OCI-LY1 (cell line): ENCODE measurements around the gene PRKCA.

Experiments used
- H2AFZ ChIP-seq: fragments of 200-600 bp; sonication (generic), shearing (Covaris generic); 2 replicates; pipeline ENCODE4 v1.6.0; 2014; ENCODE audit warnings: antibody characterized with exemption, mild to moderate bottlenecking, low read length
- H3F3A ChIP-seq: fragments of 200-600 bp; sonication (generic), shearing (Covaris generic); 2 replicates; pipeline ENCODE4 v1.6.0; 2014; ENCODE audit warnings: mild to moderate bottlenecking, antibody characterized with exemption, low read length, moderate library complexity; ENCODE audit not compliant: insufficient read depth
- H3K27ac ChIP-seq: fragments of 200-600 bp; sonication (generic); 2 replicates; pipeline ENCODE4 v1.5.1; 2014; ENCODE audit warnings: low read length, mixed run types, mild to moderate bottlenecking, low read depth; ENCODE audit not compliant: poor library complexity, severe bottlenecking
- H3K27me3 ChIP-seq: fragments of 200-600 bp; sonication (generic); 2 replicates; pipeline ENCODE4 v1.6.0; 2014; ENCODE audit warnings: antibody characterized with exemption, mild to moderate bottlenecking, low read length, moderate library complexity; ENCODE audit not compliant: insufficient read depth
- H3K36me3 ChIP-seq: fragments of 200-600 bp; sonication (generic); 2 replicates; pipeline ENCODE4 v1.6.1; 2014; ENCODE audit warnings: mild to moderate bottlenecking, antibody characterized with exemption, low read length, moderate library complexity, mixed read lengths; ENCODE audit not compliant: insufficient read depth
- H3K4me1 ChIP-seq: fragments of 200-600 bp; sonication (generic); 2 replicates; pipeline ENCODE4 v1.5.1; 2014; ENCODE audit warnings: mild to moderate bottlenecking, low read length, moderate library complexity; ENCODE audit not compliant: insufficient read depth, severe bottlenecking
- H3K4me2 ChIP-seq: fragments of 200-600 bp; sonication (generic), shearing (Covaris generic); 2 replicates; pipeline ENCODE4 v1.6.1; 2014; ENCODE audit warnings: low read length
- H3K4me3 ChIP-seq: fragments of 200-600 bp; sonication (generic); 2 replicates; pipeline ENCODE4 v1.5.1; 2014; ENCODE audit warnings: low read length, low read depth, mild to moderate bottlenecking, mixed read lengths; ENCODE audit not compliant: poor library complexity, severe bottlenecking
- H3K79me2 ChIP-seq: fragments of 200-600 bp; shearing (Covaris generic); 2 replicates; pipeline ENCODE4 v1.6.1; 2016; ENCODE audit warnings: mixed run types, low read length, mixed read lengths; ENCODE audit not compliant: insufficient read depth
- H3K9ac ChIP-seq: fragments of 200-600 bp; sonication (generic), shearing (Covaris generic); 2 replicates; pipeline ENCODE4 v1.6.1; 2014; ENCODE audit warnings: mild to moderate bottlenecking, low read length, mixed read lengths
- H3K9me2 ChIP-seq: fragments of 200-600 bp; sonication (generic), shearing (Covaris generic); 2 replicates; pipeline ENCODE4 v1.6.1; 2014; ENCODE audit warnings: low read depth, mild to moderate bottlenecking, low read length, mixed read lengths
- H3K9me3 ChIP-seq: fragments of 200-600 bp; shearing (Covaris generic); 2 replicates; pipeline ENCODE4 v1.6.1; 2014; ENCODE audit warnings: low read length, mixed read lengths
- H4K20me1 ChIP-seq: fragments of 200-600 bp; sonication (generic), shearing (Covaris generic); 2 replicates; pipeline ENCODE4 v1.6.0; 2016; ENCODE audit warnings: mild to moderate bottlenecking, low read length; ENCODE audit not compliant: insufficient read depth
- EZH2 ChIP-seq: fragments of 200-600 bp; sonication (generic), shearing (Covaris generic); IDR thresholded peaks from 2 replicates; pipeline ENCODE4 v1.8.0; 2017; ENCODE audit warnings: borderline replicate concordance, mixed run types, mild to moderate bottlenecking, antibody characterized with exemption, low read length, moderate library complexity, mixed read lengths
- TF ChIP-seq, protein P1 (sequence below): fragments of 200-600 bp; sonication (generic), shearing (Covaris generic); IDR thresholded peaks from 2 replicates; pipeline ENCODE4 v1.5.1; 2017; ENCODE audit warnings: mild to moderate bottlenecking, antibody characterized with exemption, low read length, moderate library complexity, mixed read lengths

Gene PRKCA

DNA sequence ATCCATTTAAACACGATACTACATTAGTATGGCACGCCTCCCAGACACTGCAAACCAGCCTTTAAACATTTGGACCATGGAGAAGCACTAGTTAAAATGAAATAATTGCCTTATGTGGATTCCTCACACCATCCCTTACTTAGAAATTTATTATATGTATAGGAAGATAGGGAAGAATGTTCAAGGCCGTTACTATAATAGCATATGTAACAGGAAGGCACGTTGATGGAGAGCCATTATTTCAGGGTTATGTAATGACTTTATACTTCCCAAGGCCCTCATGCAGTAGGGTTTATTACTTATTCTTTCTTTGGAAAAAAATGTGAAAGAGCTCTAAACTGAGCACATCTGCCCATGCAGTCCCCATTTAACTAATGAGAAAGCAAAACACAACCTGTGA, 435.9 kb downstream of the PRKCA start:
- Histone ChIP-seq H3K4me3 (no peak overlapping the region), H3K4me2 (no peak overlapping the region), H3F3A (no peaks in the 10 kb centered on the region), H2AFZ (no peak overlapping the region), H3K27me3 (no peaks in the 10 kb centered on the region), H3K36me3 (peaks cover 51% of the 10 kb centered on the region), H3K79me2 (no peaks in the 10 kb centered on the region), H3K9me2 (no peaks in the 10 kb centered on the region), H3K9me3 (no peaks in the 10 kb centered on the region), H4K20me1 (no peaks in the 10 kb centered on the region), H3K4me1 (no peaks in the 10 kb centered on the region), H3K27ac (no peak overlapping the region), H3K9ac (no peak overlapping the region)
- TF ChIP-seq EZH2 = no peak
- TF ChIP-seq, protein P1, sequence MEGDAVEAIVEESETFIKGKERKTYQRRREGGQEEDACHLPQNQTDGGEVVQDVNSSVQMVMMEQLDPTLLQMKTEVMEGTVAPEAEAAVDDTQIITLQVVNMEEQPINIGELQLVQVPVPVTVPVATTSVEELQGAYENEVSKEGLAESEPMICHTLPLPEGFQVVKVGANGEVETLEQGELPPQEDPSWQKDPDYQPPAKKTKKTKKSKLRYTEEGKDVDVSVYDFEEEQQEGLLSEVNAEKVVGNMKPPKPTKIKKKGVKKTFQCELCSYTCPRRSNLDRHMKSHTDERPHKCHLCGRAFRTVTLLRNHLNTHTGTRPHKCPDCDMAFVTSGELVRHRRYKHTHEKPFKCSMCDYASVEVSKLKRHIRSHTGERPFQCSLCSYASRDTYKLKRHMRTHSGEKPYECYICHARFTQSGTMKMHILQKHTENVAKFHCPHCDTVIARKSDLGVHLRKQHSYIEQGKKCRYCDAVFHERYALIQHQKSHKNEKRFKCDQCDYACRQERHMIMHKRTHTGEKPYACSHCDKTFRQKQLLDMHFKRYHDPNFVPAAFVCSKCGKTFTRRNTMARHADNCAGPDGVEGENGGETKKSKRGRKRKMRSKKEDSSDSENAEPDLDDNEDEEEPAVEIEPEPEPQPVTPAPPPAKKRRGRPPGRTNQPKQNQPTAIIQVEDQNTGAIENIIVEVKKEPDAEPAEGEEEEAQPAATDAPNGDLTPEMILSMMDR = no peak

DNA sequence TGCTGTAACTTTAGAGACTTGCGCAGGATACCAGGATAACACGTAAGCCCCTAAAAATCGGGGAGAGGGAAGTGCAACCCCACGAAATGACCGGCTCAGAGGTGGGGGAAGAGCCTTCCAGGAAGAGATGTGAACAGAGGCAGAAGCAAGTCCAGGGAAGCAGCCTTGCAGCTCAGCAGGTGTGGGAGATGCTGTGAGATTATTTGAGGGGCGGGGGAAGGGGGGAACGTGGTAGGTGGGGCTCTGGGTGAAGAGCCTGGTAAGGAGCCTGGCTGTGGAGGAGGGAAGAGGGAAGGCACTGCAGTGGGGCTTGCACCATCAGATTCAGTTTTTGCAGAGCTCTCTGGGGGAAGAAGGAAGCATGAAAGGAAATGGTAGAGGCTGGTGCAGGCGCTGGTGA, 437.1 kb downstream of the PRKCA start:
- peaks cover 47% of the 10 kb centered on the region for H3K36me3 ChIP-seq

DNA sequence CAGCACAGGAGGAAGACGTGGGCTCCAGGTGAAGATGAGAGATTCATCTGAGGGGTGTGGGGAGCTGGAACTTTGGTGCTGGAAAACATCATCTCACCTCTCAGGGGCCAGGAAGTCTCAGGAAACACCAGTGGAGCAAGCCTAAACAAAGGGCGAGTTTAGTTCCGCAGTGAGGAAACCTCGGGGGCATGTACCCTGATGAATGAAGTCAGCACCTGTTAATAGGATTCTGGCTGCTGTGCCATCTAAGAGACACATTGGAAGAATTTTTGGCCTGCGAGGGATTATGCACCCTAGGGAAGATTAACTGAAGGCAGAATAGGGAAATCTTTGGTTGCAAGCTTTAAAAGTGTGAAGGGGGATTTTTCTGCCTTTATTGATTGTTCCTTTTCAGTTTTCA, 437.8 kb downstream of the PRKCA start:
- Histone ChIP-seq H3K9ac (no peak overlapping the region), H3K9me2 (no peaks in the 10 kb centered on the region), H3K9me3 (no peaks in the 10 kb centered on the region), H3F3A (no peaks in the 10 kb centered on the region), H3K4me3 (no peak overlapping the region), H4K20me1 (no peaks in the 10 kb centered on the region), H3K27ac (no peak overlapping the region), H3K4me1 (no peaks in the 10 kb centered on the region), H3K4me2 (no peak overlapping the region), H3K27me3 (no peaks in the 10 kb centered on the region), H3K36me3 (peaks cover 45% of the 10 kb centered on the region), H3K79me2 (no peaks in the 10 kb centered on the region), H2AFZ (no peak overlapping the region)
- TF ChIP-seq EZH2 = no peak
- TF ChIP-seq, protein P1 = no peak

More for the DNA sequence above, 437.1 kb downstream of the PRKCA start:
- H3K9me2 ChIP-seq = no peaks in the 10 kb centered on the region
- no peaks in the 10 kb centered on the region for H3K27me3 ChIP-seq
- no peak overlapping the region for H3K4me2 ChIP-seq
- H2AFZ ChIP-seq = no peak overlapping the region
- no peaks in the 10 kb centered on the region for H3K79me2 ChIP-seq
- no peak overlapping the region for H3K9ac ChIP-seq
- H4K20me1 ChIP-seq = no peaks in the 10 kb centered on the region
- no peaks in the 10 kb centered on the region for H3K4me1 ChIP-seq
- no peak overlapping the region for H3K4me3 ChIP-seq
- H3K27ac ChIP-seq = no peak overlapping the region
- H3K9me3 ChIP-seq = no peaks in the 10 kb centered on the region
- no peaks in the 10 kb centered on the region for H3F3A ChIP-seq
- no peak for TF ChIP-seq EZH2
- TF ChIP-seq, protein P1 = no peak
